HepG2 (cell line): Measurements from ENCODE around the gene SEPHS2. TPM values are rescaled to one million over a fixed set of nuclear protein-coding genes. Genes with fewer than 3 reads are reported as not detected.

Source experiments
- ARID4A ChIP-seq: sonication (generic); formaldehyde crosslinking; IDR thresholded peaks from 2 replicates; pipeline ENCODE4 v1.5.0; 2020; ENCODE audit warnings: mild to moderate bottlenecking, missing genetic modification reagents, borderline replicate concordance
- FLYWCH1 ChIP-seq: sonication (generic); formaldehyde crosslinking; IDR thresholded peaks from 2 replicates; pipeline ENCODE4 v1.8.1; 2023; ENCODE audit warnings: mild to moderate bottlenecking, missing genetic modification reagents
- JUND ChIP-seq: sonication (generic); formaldehyde crosslinking; IDR thresholded peaks from 2 replicates; pipeline ENCODE4 v1.8.0; 2022; ENCODE audit warnings: mild to moderate bottlenecking, missing genetic modification reagents
- MED1 ChIP-seq: sonication (generic); formaldehyde crosslinking; IDR thresholded peaks from 2 replicates; pipeline ENCODE4 v1.4.0; 2020; ENCODE audit warnings: missing genetic modification reagents
- MIER2 ChIP-seq: IDR thresholded peaks from 2 replicates; pipeline ENCODE4 v1.6.1; 2016; ENCODE audit warnings: missing biosample characterization, missing genetic modification reagents
- MZF1 ChIP-seq: sonication (generic); formaldehyde crosslinking; IDR thresholded peaks from 2 replicates; pipeline ENCODE4 v1.8.1; 2023; ENCODE audit warnings: mild to moderate bottlenecking, missing genetic modification reagents, borderline replicate concordance
- RAD21 ChIP-seq: fragments of 450-650 bp; formaldehyde crosslinking; IDR thresholded peaks from 2 replicates; pipeline ENCODE4 v1.5.0; 2020; ENCODE audit warnings: mild to moderate bottlenecking
- REXO4 ChIP-seq: sonication (generic); formaldehyde crosslinking; IDR thresholded peaks from 2 replicates; pipeline ENCODE4 v1.8.0; 2022; ENCODE audit warnings: missing genetic modification reagents, mild to moderate bottlenecking, borderline replicate concordance
- RNF2 ChIP-seq: fragments of 450-650 bp; conservative IDR thresholded peaks from 2 replicates; pipeline ENCODE4 v1.6.1; 2016; ENCODE audit warnings: low read depth
- TERF1 ChIP-seq: sonication (generic); formaldehyde crosslinking; IDR thresholded peaks from 2 replicates; pipeline ENCODE4 v1.8.0; 2022; ENCODE audit warnings: mild to moderate bottlenecking, missing genetic modification reagents, moderate library complexity
- ZBTB37 ChIP-seq: sonication (generic); formaldehyde crosslinking; IDR thresholded peaks from 2 replicates; pipeline ENCODE4 v1.4.0; 2020; ENCODE audit warnings: mild to moderate bottlenecking, missing genetic modification reagents
- ZFY ChIP-seq: sonication (generic); formaldehyde crosslinking; IDR thresholded peaks from 2 replicates; pipeline ENCODE4 v1.4.0; 2020; ENCODE audit warnings: missing genetic modification reagents
- ZNF253 ChIP-seq: sonication (generic); formaldehyde crosslinking; IDR thresholded peaks from 2 replicates; pipeline ENCODE4 v1.8.0; 2022; ENCODE audit warnings: mild to moderate bottlenecking, missing genetic modification reagents, borderline replicate concordance
- ZNF337 ChIP-seq: sonication (generic); formaldehyde crosslinking; IDR thresholded peaks from 2 replicates; pipeline ENCODE4 v1.5.1; 2020; ENCODE audit warnings: missing genetic modification reagents, low read depth, mild to moderate bottlenecking, borderline replicate concordance
- ZNF574 ChIP-seq: sonication (generic); formaldehyde crosslinking; IDR thresholded peaks from 2 replicates; pipeline ENCODE4 v1.4.0; 2020; ENCODE audit warnings: missing genetic modification reagents
- ZNF883 ChIP-seq: sonication (generic); formaldehyde crosslinking; IDR thresholded peaks from 2 replicates; pipeline ENCODE4 v1.5.1; 2020; ENCODE audit warnings: mild to moderate bottlenecking, missing genetic modification reagents; ENCODE audit errors: not compliant biosample characterization
- polyA plus RNA-seq, 8 experiments: library from polyadenylated mRNA; depleted of rRNA in 3 of 8; stranded (reverse) in 7 of 8; unstranded in 1 of 8; fragments of >200 nt; fragmentation: Illumina TruSeq in 4 of 8; extraction: Trizol in 4 of 8; gene quantifications; 2 replicates each; pipeline versions ENCODE4 v1.2.1 to v1.2.3, GENCODE V29; 2011 to 2016; ENCODE audit warnings: low read depth in 4 of 8, missing spikeins in 1 of 8, mixed read lengths in 1 of 8; ENCODE audit not compliant: insufficient read depth in 1 of 8
- total RNA-seq, 5 experiments: library from RNA; depleted of rRNA; stranded (reverse); fragments of >200 nt; fragmentation: Illumina TruSeq; extraction: Trizol; gene quantifications; 2 replicates each; pipeline ENCODE4 v1.2.3, GENCODE V29; 2016; ENCODE audit warnings: low read depth in 1 of 5
- TF ChIP-seq, protein P1 (sequence below): sonication (generic); formaldehyde crosslinking; IDR thresholded peaks from 2 replicates; pipeline ENCODE4 v1.8.0; 2022; ENCODE audit warnings: mild to moderate bottlenecking, missing genetic modification reagents

The SEPHS2 gene
- total and polyA plus RNA-seq, 2 of the 13 experiments (the other 11 are each of a cell fraction or from before 2014, with no cell fraction given): 20.7 to 127 TPM

DNA sequence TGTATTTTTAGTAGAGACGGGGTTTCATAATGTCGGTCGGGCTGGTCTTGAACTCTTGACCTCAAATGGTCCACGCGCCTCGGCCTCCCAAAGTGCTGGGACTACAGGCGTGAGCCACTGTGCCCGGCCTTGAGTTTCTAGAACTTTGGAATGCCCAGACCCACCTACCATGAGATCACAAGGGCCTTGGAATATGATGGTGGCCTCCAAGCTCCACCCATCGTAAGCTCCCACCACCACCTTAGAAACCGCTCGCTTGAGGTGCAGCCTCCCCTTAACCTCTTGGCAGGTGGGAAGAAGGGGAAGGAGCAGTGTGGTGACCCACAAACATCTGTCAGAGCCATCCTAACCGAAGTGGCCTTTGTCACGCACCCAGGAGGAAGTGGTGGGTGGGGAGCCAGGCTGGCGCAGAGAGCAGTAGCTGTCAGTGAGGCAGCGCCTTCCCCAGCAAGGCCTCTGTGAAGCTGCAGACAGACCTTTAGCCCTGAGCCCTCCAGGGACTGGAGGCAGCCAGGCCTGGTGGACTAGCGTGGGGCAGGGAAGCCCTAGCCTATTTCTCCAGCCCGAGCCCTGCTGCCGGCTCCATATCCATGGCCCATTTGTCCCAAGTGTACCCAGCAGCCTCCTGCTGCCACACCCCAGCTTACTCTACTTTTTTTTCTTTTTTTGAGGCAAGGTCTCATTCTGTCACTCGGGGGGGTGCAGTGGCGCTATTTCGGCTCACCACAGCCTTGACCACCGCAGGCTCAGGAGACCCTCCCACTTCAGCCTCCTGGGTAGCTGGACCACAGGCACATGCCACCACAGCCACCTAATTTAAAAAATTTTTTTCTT, 13.1 kb upstream of the SEPHS2 start (continued):
- no peak for TF ChIP-seq JUND (CRISPR knock-in tag)
- TF ChIP-seq MZF1: peak; percentile 94; the same call in 1 of the 2 replicates
- TF ChIP-seq RAD21 (CRISPR knock-in tag): no peak
- no peak for TF ChIP-seq REXO4 (CRISPR knock-in tag)
- 0 out of 2 replicates have a peak, but pooled peaks have one; percentile 17 for TF ChIP-seq MIER2 (CRISPR knock-in tag)
- peak; percentile 90; the same call in 1 of the 2 replicates for TF ChIP-seq ZNF337
- TF ChIP-seq ZNF574 (CRISPR knock-in tag): 0 out of 2 replicates have a peak, but pooled peaks have one; percentile 49
- TF ChIP-seq ZNF883 (CRISPR knock-in tag): peak; percentile 95
- TF ChIP-seq ZBTB37 (CRISPR knock-in tag): no peak
- peak; percentile 81; the same call in 1 of the 2 replicates for TF ChIP-seq ARID4A (CRISPR knock-in tag)
- peak; percentile 90 for TF ChIP-seq ZFY (CRISPR knock-in tag)
- no peak for TF ChIP-seq TERF1
- no peak for TF ChIP-seq ZNF253
- no peak for TF ChIP-seq RNF2
- TF ChIP-seq, protein P1, sequence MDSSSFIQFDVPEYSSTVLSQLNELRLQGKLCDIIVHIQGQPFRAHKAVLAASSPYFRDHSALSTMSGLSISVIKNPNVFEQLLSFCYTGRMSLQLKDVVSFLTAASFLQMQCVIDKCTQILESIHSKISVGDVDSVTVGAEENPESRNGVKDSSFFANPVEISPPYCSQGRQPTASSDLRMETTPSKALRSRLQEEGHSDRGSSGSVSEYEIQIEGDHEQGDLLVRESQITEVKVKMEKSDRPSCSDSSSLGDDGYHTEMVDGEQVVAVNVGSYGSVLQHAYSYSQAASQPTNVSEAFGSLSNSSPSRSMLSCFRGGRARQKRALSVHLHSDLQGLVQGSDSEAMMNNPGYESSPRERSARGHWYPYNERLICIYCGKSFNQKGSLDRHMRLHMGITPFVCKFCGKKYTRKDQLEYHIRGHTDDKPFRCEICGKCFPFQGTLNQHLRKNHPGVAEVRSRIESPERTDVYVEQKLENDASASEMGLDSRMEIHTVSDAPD (CRISPR knock-in tag): 0 out of 2 replicates have a peak, but pooled peaks have one; percentile 24
- TF ChIP-seq MED1: peak; percentile 69
- no peak for TF ChIP-seq FLYWCH1 (CRISPR knock-in tag)
